ENCODE measurements around the gene COX19. TPM values are rescaled to one million over a fixed set of nuclear protein-coding genes. Genes with fewer than 3 reads are reported as not detected.

Gene COX19
- total RNA-seq, 1 experiment from 2014 or later: 12.3 TPM

GRCh38 chr7:920351-921070 is 54.8 kb downstream of the COX19 start:
- no peak overlapping the region for H4K5ac ChIP-seq (ENCODE audit: insufficient read length, low read depth, low read length)
- no peak overlapping the region for H3K4me3 Mint-ChIP-seq
- H3K9me3 Mint-ChIP-seq: no peaks in the 10 kb centered on the region; a peak in 1 of 5 replicates
- no peak overlapping the region for H2BK15ac ChIP-seq (ENCODE audit: low read depth, low read length)
- no peak overlapping the region for H3K14ac ChIP-seq (ENCODE audit: insufficient read depth, low read length)
- no peak overlapping the region for H2BK120ac ChIP-seq (ENCODE audit: low read depth, low read length, poor library complexity, severe bottlenecking)
- no peaks in the 10 kb centered on the region for H3K36me3 Mint-ChIP-seq (ENCODE audit: insufficient read depth in 1 of 3, low read depth in 3 of 3)
- H3K23me2 ChIP-seq (ENCODE audit: insufficient read length, low read depth, low read length, poor library complexity, severe bottlenecking): no peaks in the 10 kb centered on the region
- H2BK20ac ChIP-seq (ENCODE audit: low read depth, low read length, poor library complexity, severe bottlenecking): no peak overlapping the region
- H3K23ac ChIP-seq (ENCODE audit: insufficient read length, low read depth, low read length): no peak overlapping the region
- no peak overlapping the region for H3T11ph ChIP-seq (ENCODE audit: low read length)
- H2BK5ac ChIP-seq (ENCODE audit: insufficient read length, low read length): no peak overlapping the region
- no peak overlapping the region for H3K4ac ChIP-seq (ENCODE audit: low read depth, low read length)
- no peaks in the 10 kb centered on the region for H3K27me3 ChIP-seq (ENCODE audit: insufficient read depth, low read length)
- no peaks in the 10 kb centered on the region for H3K79me2 ChIP-seq (ENCODE audit: insufficient read depth, low read length)
- H2AFZ ChIP-seq (ENCODE audit: low read length): no peak overlapping the region
- no peak overlapping the region for H2BK12ac ChIP-seq (ENCODE audit: insufficient read length, low read depth, low read length)
- H3K9ac ChIP-seq (ENCODE audit: extremely low read depth, insufficient read length, low read length): no peak overlapping the region
- no peak overlapping the region for H4K91ac ChIP-seq (ENCODE audit: insufficient read length, low read depth, low read length)
- WGBS (ENCODE audit: extremely low coverage, insufficient read length, low lambda C conversion rate): no CpG with 5 or more reads among the region's 40 CpGs
- no peak overlapping the region for H2AK5ac ChIP-seq (ENCODE audit: insufficient read length, low read length)
- TF ChIP-seq CTCF (conservative IDR thresholded peaks at IDR 0.05): no peak
- H3K9me3 ChIP-seq (ENCODE audit: control insufficient read depth, low read depth, low read length): no peaks in the 10 kb centered on the region
- no peak overlapping the region for H3K27ac ChIP-seq (ENCODE audit: insufficient read length, low read depth, low read length)
- no peak for DNase-seq
- no peak overlapping the region for H3K4me2 ChIP-seq (ENCODE audit: insufficient read depth, insufficient read length, low read length)
- H3K27ac Mint-ChIP-seq: peak overlapping the region in 1 of 3 experiments; percentile 44; a peak in 1 of 7 replicates
- H3K56ac ChIP-seq (ENCODE audit: insufficient read length, low read depth, low read length): no peak overlapping the region
- no peaks in the 10 kb centered on the region for H3K4me1 ChIP-seq (ENCODE audit: insufficient read depth, low read length)
- H4K20me1 ChIP-seq (ENCODE audit: control insufficient read depth, insufficient read depth, insufficient read length): no peaks in the 10 kb centered on the region
- peaks cover 4 to 6% of the 10 kb centered on the region in 2 experiments; a peak in 3 of 4 replicates for H3K4me1 Mint-ChIP-seq
- H3K18ac ChIP-seq (ENCODE audit: insufficient read length, low read depth, low read length): no peak overlapping the region
- H3K27me3 Mint-ChIP-seq (ENCODE audit: low read depth): no peaks in the 10 kb centered on the region; the same call in 1 of the 2 replicates
- H4K8ac ChIP-seq (replicated peaks; ENCODE audit: insufficient read length, low read depth, low read length): no peak overlapping the region
- H3K79me1 ChIP-seq (ENCODE audit: insufficient read depth, low read depth, low read length, poor library complexity, severe bottlenecking): no peaks in the 10 kb centered on the region

Measured in H9 (cell line).